Inferior parietal cortex (tissue), 1 donor: ENCODE data around the gene NCOA5.

Experiments used
- DNase-seq: peaks from one replicate; pipeline ENCODE4 v3.0.0-alpha.2; 2016; ENCODE audit errors: extremely low spot score

Gene NCOA5

GRCh38 chr20:46062621-46063020 lies 27.1 kb downstream of the NCOA5 start:
- no peak for DNase-seq

GRCh38 chr20:46062151-46062550 lies 27.6 kb downstream of the NCOA5 start:
- no peak for DNase-seq

- no peak for DNase-seq
Observed at GRCh38 chr20:46060975-46061374, 28.8 kb downstream of the NCOA5 start.

- DNase-seq = no peak
Observed at GRCh38 chr20:46060301-46060881, 29.4 kb downstream of the NCOA5 start.

GRCh38 chr20:46058599-46059281 lies 31.0 kb downstream of the NCOA5 start:
- no peak for DNase-seq

- peak; percentile 41 for DNase-seq
Observed at GRCh38 chr20:46057856-46058598, 31.7 kb downstream of the NCOA5 start.

GRCh38 chr20:46056970-46057855 lies 32.5 kb downstream of the NCOA5 start:
- DNase-seq = no peak

GRCh38 chr20:46056027-46056833 lies 33.5 kb downstream of the NCOA5 start:
- no peak for DNase-seq

GRCh38 chr20:46055269-46055668 lies 34.5 kb downstream of the NCOA5 start:
- no peak for DNase-seq

- DNase-seq = no peak
Observed at GRCh38 chr20:46054606-46055005, 35.2 kb downstream of the NCOA5 start.

GRCh38 chr20:46053416-46053815 lies 36.3 kb downstream of the NCOA5 start:
- DNase-seq = no peak

- DNase-seq = no peak
Observed at GRCh38 chr20:46051556-46052308, 38.0 kb downstream of the NCOA5 start.

GRCh38 chr20:46050885-46051284 lies 38.9 kb downstream of the NCOA5 start:
- DNase-seq = no peak

GRCh38 chr20:46050444-46050843 lies 39.3 kb downstream of the NCOA5 start:
- DNase-seq = no peak

GRCh38 chr20:46049815-46050214 lies 39.9 kb downstream of the NCOA5 start:
- DNase-seq = no peak

GRCh38 chr20:46049190-46049589 lies 40.6 kb downstream of the NCOA5 start:
- DNase-seq = no peak

GRCh38 chr20:46047821-46048220 lies 41.9 kb downstream of the NCOA5 start:
- no peak for DNase-seq

- no peak for DNase-seq
Observed at GRCh38 chr20:46046588-46047310, 43.0 kb downstream of the NCOA5 start.

- no peak for DNase-seq
Observed at GRCh38 chr20:46044896-46045295, 44.9 kb downstream of the NCOA5 start.

GRCh38 chr20:46043556-46043955 lies 46.2 kb downstream of the NCOA5 start:
- DNase-seq = no peak
